Transverse colon (tissue), 4 donors: ENCODE measurements around the gene ACAD8. TPM values are rescaled to one million over a fixed set of nuclear protein-coding genes. Genes with fewer than 3 reads are reported as not detected.
"Not testable (repeated sequence)": the region's sequence is repeated elsewhere in the genome, so short reads cannot be mapped to it uniquely, and the experiment has no call there.

Source experiments
- DNase-seq: peaks from one replicate; pipeline ENCODE4 v3.0.0-alpha.2; 2019
- H3K27ac ChIP-seq, 4 donors: fragments of 200-600 bp; sonication (generic); 2 replicates each; pipeline ENCODE4 v1.5.1; 2016 to 2018; ENCODE audit warnings: inconsistent platforms in 4 of 4
- H3K27me3 ChIP-seq: fragments of 200-600 bp; sonication (generic); 2 replicates; pipeline ENCODE4 v1.5.1; 2017; ENCODE audit warnings: inconsistent platforms
- H3K36me3 ChIP-seq, 4 donors: fragments of 200-600 bp; sonication (generic); 2 replicates each; pipeline ENCODE4 v1.5.1; 2017 to 2019; ENCODE audit warnings: inconsistent platforms in 4 of 4
- H3K4me1 ChIP-seq, 4 donors: fragments of 200-600 bp; sonication (generic); 2 replicates each; pipeline ENCODE4 v1.5.1; 2017 to 2020; ENCODE audit warnings: inconsistent platforms in 4 of 4
- H3K4me3 ChIP-seq, 4 donors: fragments of 200-600 bp; sonication (generic); 1 replicate in 1 of 4; 2 replicates in 3 of 4; pipeline versions ENCODE4 v1.5.1 to v1.6.1; 2017 to 2019; ENCODE audit warnings: inconsistent platforms in 4 of 4
- H3K9me3 ChIP-seq, 2 donors: fragments of 200-600 bp; sonication (generic); 2 replicates each; pipeline ENCODE4 v1.5.1; 2017 to 2019; ENCODE audit warnings: inconsistent platforms in 2 of 2
- CTCF ChIP-seq, 5 experiments: fragments of 200-600 bp in 3 of 5; fragments of 450-650 bp in 2 of 5; sonication (generic) in 3 of 5; IDR thresholded peaks; 1 replicate in 2 of 5; 2 replicates in 3 of 5; pipeline ENCODE4 v1.5.1; 2016 to 2017; ENCODE audit warnings: antibody characterized with exemption in 5 of 5, inconsistent platforms in 3 of 5, mild to moderate bottlenecking in 2 of 5, moderate library complexity in 1 of 5
- EP300 ChIP-seq: sonication (generic); formaldehyde crosslinking; IDR thresholded peaks from one replicate; pipeline ENCODE4 v1.6.1; 2017; ENCODE audit warnings: antibody characterized with exemption, low read depth
- POLR2A ChIP-seq: fragments of 450-650 bp; IDR thresholded peaks from one replicate; pipeline ENCODE4 v1.6.1; 2016; ENCODE audit warnings: antibody characterized with exemption, mild to moderate bottlenecking, moderate library complexity
- POLR2AphosphoS5 ChIP-seq, 3 donors: sonication (generic); formaldehyde crosslinking; IDR thresholded peaks; one replicate each; pipeline ENCODE4 v1.6.1; 2016; ENCODE audit warnings: antibody characterized with exemption in 3 of 3
- WGBS, 2 donors: methylation state at CpG; one replicate each; pipeline ENCODE4 v1.1.5; 2018; ENCODE audit warnings: low coverage in 1 of 2; 5-methylcytosine and 5-hydroxymethylcytosine counted together
- in situ Hi-C, 4 donors: fragments of 200-750 bp; cut with MboI; loops; one replicate each; pipeline versions ENCODE4 v1.15.0 to v1.15.1; 2017; ENCODE audit warnings: low sequenced_read_pairs in 3 of 4, low pct_ligation_motif_present in 1 of 4, low pct_unique_long_range_greater_than_20kb in 1 of 4
- intact Hi-C: fragments of 100-400 bp; cut with DNase I; formaldehyde crosslinking; loops from one replicate; pipeline ENCODE4 v1.15.1; 2023; ENCODE audit warnings: low total_unique reads
- total RNA-seq, 4 donors: library from RNA; depleted of rRNA; stranded (reverse); fragments of >200 nt; gene quantifications; one replicate each; pipeline ENCODE4 v1.1.0, GENCODE V29; 2016

ACAD8 gene
- total RNA-seq, 4 donors from 2014 or later: 34.8 to 59.1 (median 45.7) TPM

- Histone ChIP-seq H3K4me1 (peaks cover 6 to 22% (median 19%) of the 10 kb centered on the region in 4 donors), H3K9me3 (no peaks in the 10 kb centered on the region), H3K27ac (no peak overlapping the region), H3K27me3 (no peaks in the 10 kb centered on the region), H3K36me3 (peaks cover 0 to 5% (median 3%) of the 10 kb centered on the region in 4 donors), H3K4me3 (no peak overlapping the region)
- WGBS, 2 donors: 89 to 100% methylated on average over 2 of the region's 2 CpGs
- intact Hi-C loops (no loop called here), in situ Hi-C loops (no loop called here)
- DNase-seq: no peak
- TF ChIP-seq EP300: no peak
- TF ChIP-seq POLR2A: no peak
- no peak for TF ChIP-seq POLR2AphosphoS5 (IDR thresholded peaks at IDR 0.05)
- no peak for TF ChIP-seq CTCF (IDR thresholded peaks at IDR 0.05)
Measured at GRCh38 chr11:134250675-134251074, 2.7 kb upstream of the ACAD8 start.

- H3K36me3 ChIP-seq: peaks cover 0 to 5% (median 3%) of the 10 kb centered on the region in 4 donors
- 3 to 10% methylated on average over 15 to 27 of the region's 27 CpGs for WGBS, 2 donors
- H3K4me3 ChIP-seq: peak overlapping the region; percentile 27 to 100 (median 79)
- TF ChIP-seq CTCF (IDR thresholded peaks at IDR 0.05): no peak
- no peak for TF ChIP-seq POLR2AphosphoS5 (IDR thresholded peaks at IDR 0.05)
- TF ChIP-seq POLR2A: no peak
- no peak for TF ChIP-seq EP300
- no peaks in the 10 kb centered on the region for H3K27me3 ChIP-seq
- peak overlapping the region; percentile 69 to 82 (median 78) for H3K27ac ChIP-seq
- no peaks in the 10 kb centered on the region for H3K9me3 ChIP-seq
- intact Hi-C loops: no loop called here
- in situ Hi-C loops: no loop called here
- peaks cover 6 to 22% (median 19%) of the 10 kb centered on the region in 4 donors for H3K4me1 ChIP-seq
- DNase-seq: no peak
Measured at GRCh38 chr11:134252346-134253187, 801 bp upstream of the ACAD8 start.

GRCh38 chr11:134254433-134255183 lies 1.2 kb downstream of the ACAD8 start:
- in situ Hi-C loops (no loop called here), intact Hi-C loops (no loop called here)
- DNase-seq: no peak
- Histone ChIP-seq H3K36me3 (peaks cover 0 to 8% (median 0%) of the 10 kb centered on the region in 4 donors), H3K27ac (no peak overlapping the region), H3K27me3 (no peaks in the 10 kb centered on the region), H3K9me3 (no peaks in the 10 kb centered on the region), H3K4me1 (peaks cover 6 to 22% (median 19%) of the 10 kb centered on the region in 4 donors), H3K4me3 (peak overlapping the region; percentile 66 to 100 (median 79))
- TF ChIP-seq CTCF (IDR thresholded peaks at IDR 0.05): no peak
- TF ChIP-seq POLR2A: no peak
- no peak for TF ChIP-seq EP300
- no peak for TF ChIP-seq POLR2AphosphoS5 (IDR thresholded peaks at IDR 0.05)
- 61 to 62% methylated on average over 3 of the region's 3 CpGs for WGBS, 2 donors

GRCh38 chr11:134255184-134255561 lies 1.8 kb downstream of the ACAD8 start:
- H3K27me3 ChIP-seq, intact Hi-C loops, H3K27ac ChIP-seq, DNase-seq, H3K36me3 ChIP-seq, in situ Hi-C loops, H3K4me3 ChIP-seq, H3K9me3 ChIP-seq: not testable (repeated sequence)
- H3K4me1 ChIP-seq: peaks cover 6 to 22% (median 19%) of the 10 kb centered on the region in 4 donors
- WGBS, 2 donors: 90 to 98% methylated on average over 4 to 5 of the region's 5 CpGs
